HG02678 (cell line): Measurements from ENCODE around the gene VPS13D.

Experiments used
- ATAC-seq: cut with Tn5 transposase; IDR thresholded peaks from one replicate; pipeline ENCODE4 v1.9.1; 2021; ENCODE audit warnings: mild to moderate bottlenecking, moderate library complexity; ENCODE audit not compliant: unreplicated experiment

Gene VPS13D

GRCh38 chr1:12480748-12481362, 251.0 kb downstream of the VPS13D start:
- no peak for ATAC-seq

GRCh38 chr1:12481928-12482327, 252.1 kb downstream of the VPS13D start:
- ATAC-seq, result no peak

- no peak for ATAC-seq
Observed at GRCh38 chr1:12482988-12483387, 253.2 kb downstream of the VPS13D start.

GRCh38 chr1:12485231-12486058, 255.6 kb downstream of the VPS13D start:
- no peak for ATAC-seq

GRCh38 chr1:12486059-12486341, 256.2 kb downstream of the VPS13D start:
- no peak for ATAC-seq

- ATAC-seq, result no peak
Observed at GRCh38 chr1:12486401-12487005, 256.7 kb downstream of the VPS13D start.

- ATAC-seq, result no peak
Observed at GRCh38 chr1:12487520-12487919, 257.7 kb downstream of the VPS13D start.

- ATAC-seq, result no peak
Observed at GRCh38 chr1:12488666-12489354, 259.0 kb downstream of the VPS13D start.

- no peak for ATAC-seq
Observed at GRCh38 chr1:12490532-12491142, 260.8 kb downstream of the VPS13D start.

- ATAC-seq, result no peak
Observed at GRCh38 chr1:12491656-12492055, 261.8 kb downstream of the VPS13D start.

GRCh38 chr1:12495725-12496124, 265.9 kb downstream of the VPS13D start:
- no peak for ATAC-seq

GRCh38 chr1:12496154-12496961, 266.5 kb downstream of the VPS13D start:
- no peak for ATAC-seq

- no peak for ATAC-seq
Observed at GRCh38 chr1:12499539-12500240, 269.9 kb downstream of the VPS13D start.

- ATAC-seq, result no peak
Observed at GRCh38 chr1:12501661-12502060, 271.8 kb downstream of the VPS13D start.

- no peak for ATAC-seq
Observed at GRCh38 chr1:12502336-12503109, 272.7 kb downstream of the VPS13D start.

GRCh38 chr1:12503709-12504108, 273.9 kb downstream of the VPS13D start:
- no peak for ATAC-seq

GRCh38 chr1:12504601-12505000, 274.8 kb downstream of the VPS13D start:
- no peak for ATAC-seq

- ATAC-seq, result no peak
Observed at GRCh38 chr1:12505231-12505630, 275.4 kb downstream of the VPS13D start.

- ATAC-seq, result no peak
Observed at GRCh38 chr1:12505639-12506280, 275.9 kb downstream of the VPS13D start.
